PFSK-1 (cell line): Measurements from ENCODE around the gene CDR2.

Source experiments
- FOXP2 ChIP-seq: optimal IDR thresholded peaks from 2 replicates; pipeline ENCODE3; 2011; ENCODE audit warnings: borderline replicate concordance, control low read depth, inconsistent platforms; ENCODE audit not compliant: insufficient read depth; ENCODE audit errors: extremely low read length, extremely low read depth
- POLR2AphosphoS5 ChIP-seq: IDR thresholded peaks from 2 replicates; pipeline ENCODE4 v1.6.1; 2012; ENCODE audit warnings: low read depth, mild to moderate bottlenecking, control low read depth, low read length, moderate library complexity
- SIN3A ChIP-seq: IDR thresholded peaks from 2 replicates; pipeline ENCODE4 v1.6.1; 2012; ENCODE audit warnings: mild to moderate bottlenecking, low read length, moderate library complexity, borderline replicate concordance; ENCODE audit not compliant: insufficient read depth
- TAF1 ChIP-seq: IDR thresholded peaks from 2 replicates; pipeline ENCODE4 v1.6.1; 2012; ENCODE audit warnings: low read length, control low read depth, borderline replicate concordance; ENCODE audit not compliant: insufficient read depth
- TF ChIP-seq, protein P1 (sequence below), 2 experiments: IDR thresholded peaks; 2 replicates each; pipeline versions ENCODE4 v1.6.1 to v1.8.0; 2011 to 2012; ENCODE audit warnings: low read depth in 2 of 2, low read length in 2 of 2, control low read depth in 1 of 2, inconsistent platforms in 1 of 2, mild to moderate bottlenecking in 1 of 2, moderate library complexity in 1 of 2; ENCODE audit not compliant: insufficient read depth in 1 of 2

DNA sequence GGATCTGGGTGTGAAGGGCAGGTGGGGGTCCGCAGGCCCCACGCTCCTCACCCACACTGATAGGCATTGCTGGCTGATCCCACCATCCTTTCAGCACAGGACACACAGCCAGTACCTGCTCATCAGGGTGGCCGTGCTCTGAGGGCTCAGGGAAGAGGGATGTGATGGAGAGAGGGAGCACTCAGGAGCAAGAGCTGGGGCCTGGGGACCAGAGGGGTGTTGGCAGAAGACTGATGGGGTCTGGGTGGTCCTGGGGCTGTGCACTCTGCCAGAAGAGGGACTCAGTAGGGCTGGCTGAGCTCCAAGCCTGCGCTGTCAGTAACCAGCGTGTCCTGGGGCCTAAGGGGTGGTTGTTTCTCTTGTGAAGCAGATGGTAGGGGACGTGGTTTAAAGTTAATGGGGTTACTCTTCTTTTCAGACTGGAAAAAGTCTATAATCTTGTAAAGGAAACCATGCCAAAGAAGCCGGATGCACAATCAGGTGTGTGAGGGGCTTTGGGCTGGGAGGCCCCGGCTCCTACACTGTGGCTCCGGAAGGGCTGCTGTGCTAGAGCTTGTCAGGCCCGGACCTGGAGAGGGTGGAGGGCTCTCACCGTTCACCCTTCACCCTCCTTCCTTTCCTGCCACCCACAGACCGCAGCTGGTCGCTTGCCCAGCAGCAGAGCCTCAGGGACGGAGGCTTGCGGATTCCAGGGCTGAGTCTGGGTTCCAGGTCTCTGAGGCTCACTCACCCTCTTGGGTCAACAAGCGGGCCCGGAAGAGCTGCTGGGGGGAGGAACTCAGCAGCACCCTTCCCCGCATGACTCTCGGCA lies 49.4 kb downstream of the CDR2 start:
- TF ChIP-seq SIN3A (no peak), POLR2AphosphoS5 (no peak), TAF1 (no peak), FOXP2 (no peak)
- TF ChIP-seq, protein P1, sequence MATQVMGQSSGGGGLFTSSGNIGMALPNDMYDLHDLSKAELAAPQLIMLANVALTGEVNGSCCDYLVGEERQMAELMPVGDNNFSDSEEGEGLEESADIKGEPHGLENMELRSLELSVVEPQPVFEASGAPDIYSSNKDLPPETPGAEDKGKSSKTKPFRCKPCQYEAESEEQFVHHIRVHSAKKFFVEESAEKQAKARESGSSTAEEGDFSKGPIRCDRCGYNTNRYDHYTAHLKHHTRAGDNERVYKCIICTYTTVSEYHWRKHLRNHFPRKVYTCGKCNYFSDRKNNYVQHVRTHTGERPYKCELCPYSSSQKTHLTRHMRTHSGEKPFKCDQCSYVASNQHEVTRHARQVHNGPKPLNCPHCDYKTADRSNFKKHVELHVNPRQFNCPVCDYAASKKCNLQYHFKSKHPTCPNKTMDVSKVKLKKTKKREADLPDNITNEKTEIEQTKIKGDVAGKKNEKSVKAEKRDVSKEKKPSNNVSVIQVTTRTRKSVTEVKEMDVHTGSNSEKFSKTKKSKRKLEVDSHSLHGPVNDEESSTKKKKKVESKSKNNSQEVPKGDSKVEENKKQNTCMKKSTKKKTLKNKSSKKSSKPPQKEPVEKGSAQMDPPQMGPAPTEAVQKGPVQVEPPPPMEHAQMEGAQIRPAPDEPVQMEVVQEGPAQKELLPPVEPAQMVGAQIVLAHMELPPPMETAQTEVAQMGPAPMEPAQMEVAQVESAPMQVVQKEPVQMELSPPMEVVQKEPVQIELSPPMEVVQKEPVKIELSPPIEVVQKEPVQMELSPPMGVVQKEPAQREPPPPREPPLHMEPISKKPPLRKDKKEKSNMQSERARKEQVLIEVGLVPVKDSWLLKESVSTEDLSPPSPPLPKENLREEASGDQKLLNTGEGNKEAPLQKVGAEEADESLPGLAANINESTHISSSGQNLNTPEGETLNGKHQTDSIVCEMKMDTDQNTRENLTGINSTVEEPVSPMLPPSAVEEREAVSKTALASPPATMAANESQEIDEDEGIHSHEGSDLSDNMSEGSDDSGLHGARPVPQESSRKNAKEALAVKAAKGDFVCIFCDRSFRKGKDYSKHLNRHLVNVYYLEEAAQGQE (IDR thresholded peaks at IDR 0.05; ENCODE audit: insufficient read depth in 1 of 2, low read depth in 2 of 2, low read length in 2 of 2) = no peak
